Measurements from ENCODE around the gene GALC.

DNA sequence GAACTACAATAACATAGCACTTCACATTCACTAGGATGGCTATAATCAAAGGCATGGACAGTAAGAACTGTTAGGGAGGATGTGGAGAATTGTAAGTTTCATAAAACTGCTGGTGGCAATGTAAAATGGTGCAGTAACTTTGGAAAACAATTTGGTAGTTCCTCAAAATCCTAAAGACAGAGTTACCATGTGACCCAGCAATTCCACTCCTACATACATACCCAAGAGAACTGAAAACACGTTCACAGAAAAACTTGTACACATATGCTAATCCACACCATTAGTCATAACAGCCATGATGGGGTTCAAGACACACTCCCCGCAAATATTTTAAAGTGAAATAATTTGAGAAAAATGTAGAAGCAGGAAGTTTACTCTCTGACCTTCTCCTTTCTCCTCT lies 31.7 kb downstream of the GALC start:
- TF ChIP-seq PAX5 (IDR thresholded peaks at IDR 0.05; ENCODE audit: insufficient read depth, low read length, severe bottlenecking) (no peak), SPI1 (IDR thresholded peaks at IDR 0.05; ENCODE audit: low read depth, low read length) (no peak), POLR2AphosphoS5 (IDR thresholded peaks at IDR 0.05; ENCODE audit: low read depth, low read length) (no peak), POLR2A (IDR thresholded peaks at IDR 0.05; ENCODE audit: low read depth, low read length) (no peak)
